HG03575 (cell line): ENCODE results near the gene OR6K6.

Source experiments
- ATAC-seq: cut with Tn5 transposase; IDR thresholded peaks from one replicate; pipeline ENCODE4 v1.9.1; 2021; ENCODE audit not compliant: unreplicated experiment, insufficient number of reproducible peaks, low FRiP score; ENCODE audit errors: extremely low read depth

The OR6K6 gene

GRCh38 chr1:158754420-158754819, at the start of gene OR6K6:
Gene OR6K6, plus strand, starts transcription at chr1:158754720. Its CDS starts 168 bp downstream, at chr1:158754888.
- ATAC-seq, result no peak

GRCh38 chr1:158706096-158706495, 48.4 kb upstream of the OR6K6 start:
- ATAC-seq, result no peak

GRCh38 chr1:158711098-158711497, 43.4 kb upstream of the OR6K6 start:
- ATAC-seq, result no peak

GRCh38 chr1:158714754-158715153, 39.8 kb upstream of the OR6K6 start:
- no peak for ATAC-seq

- ATAC-seq, result no peak
Measured at GRCh38 chr1:158716335-158716734, 38.2 kb upstream of the OR6K6 start.

- no peak for ATAC-seq
Measured at GRCh38 chr1:158717344-158717743, 37.2 kb upstream of the OR6K6 start.

- ATAC-seq, result no peak
Measured at GRCh38 chr1:158719664-158720063, 34.9 kb upstream of the OR6K6 start.

- no peak for ATAC-seq
Measured at GRCh38 chr1:158720620-158721019, 33.9 kb upstream of the OR6K6 start, which contains the start of gene OR6K3. Gene OR6K3, minus strand, starts transcription at chr1:158720720. Its CDS starts 2,605 bp downstream, at chr1:158718115.

- no peak for ATAC-seq
Measured at GRCh38 chr1:158724442-158724841, 30.1 kb upstream of the OR6K6 start.

- no peak for ATAC-seq
Measured at GRCh38 chr1:158728510-158729225, 25.9 kb upstream of the OR6K6 start.

- no peak for ATAC-seq
Measured at GRCh38 chr1:158730453-158730852, 24.1 kb upstream of the OR6K6 start.

GRCh38 chr1:158731707-158732106, 22.8 kb upstream of the OR6K6 start:
- ATAC-seq, result no peak

GRCh38 chr1:158732524-158732923, 22.0 kb upstream of the OR6K6 start:
- no peak for ATAC-seq

GRCh38 chr1:158735848-158736247, 18.7 kb upstream of the OR6K6 start:
- no peak for ATAC-seq

GRCh38 chr1:158752155-158752712, 2.3 kb upstream of the OR6K6 start:
- no peak for ATAC-seq

GRCh38 chr1:158771950-158772866, 17.7 kb downstream of the OR6K6 start, which contains the start of gene OR6N1:
Gene OR6N1, minus strand, starts transcription at chr1:158772195. Its CDS starts 5,513 bp downstream, at chr1:158766682.
- no peak for ATAC-seq

- no peak for ATAC-seq
Measured at GRCh38 chr1:158781104-158781503, 26.6 kb downstream of the OR6K6 start, which contains the start of gene OR6N2. Gene OR6N2, minus strand, starts transcription at chr1:158781204. Its CDS starts 3,569 bp downstream, at chr1:158777635.

GRCh38 chr1:158793604-158794003, 39.1 kb downstream of the OR6K6 start:
- no peak for ATAC-seq

- no peak for ATAC-seq
Measured at GRCh38 chr1:158794247-158794646, 39.7 kb downstream of the OR6K6 start.
